HG03103 (cell line): ENCODE data around the gene CENPV.
"Not testable (repeated sequence)": the region's sequence is repeated elsewhere in the genome, so short reads cannot be mapped to it uniquely, and the experiment has no call there.

Experiments
- ATAC-seq: cut with Tn5 transposase; IDR thresholded peaks from one replicate; pipeline ENCODE4 v1.9.1; 2021; ENCODE audit warnings: low read depth; ENCODE audit not compliant: unreplicated experiment

The CENPV gene

GRCh38 chr17:16319969-16320368, 33.3 kb downstream of the CENPV start:
- ATAC-seq = no peak

- ATAC-seq = no peak
Observed at GRCh38 chr17:16314859-16315258, 38.4 kb downstream of the CENPV start.

GRCh38 chr17:16314189-16314588, 39.1 kb downstream of the CENPV start:
- ATAC-seq = no peak

- ATAC-seq = no peak
Observed at GRCh38 chr17:16313139-16314090, 39.9 kb downstream of the CENPV start.

GRCh38 chr17:16312061-16312460, 41.2 kb downstream of the CENPV start:
- ATAC-seq = not testable (repeated sequence)

- no peak for ATAC-seq
Observed at GRCh38 chr17:16306211-16306610, 47.1 kb downstream of the CENPV start.

GRCh38 chr17:16304830-16305229, 48.4 kb downstream of the CENPV start:
- no peak for ATAC-seq

GRCh38 chr17:16302856-16303255, 50.4 kb downstream of the CENPV start:
- ATAC-seq = no peak

GRCh38 chr17:16301963-16302855, 51.1 kb downstream of the CENPV start:
- ATAC-seq = no peak

GRCh38 chr17:16300554-16300953, 52.7 kb downstream of the CENPV start:
- no peak for ATAC-seq

GRCh38 chr17:16298140-16298662, 55.1 kb downstream of the CENPV start:
- no peak for ATAC-seq

- no peak for ATAC-seq
Observed at GRCh38 chr17:16297367-16298139, 55.7 kb downstream of the CENPV start.

GRCh38 chr17:16296072-16296471, 57.2 kb downstream of the CENPV start:
- ATAC-seq = not testable (repeated sequence)

- no peak for ATAC-seq
Observed at GRCh38 chr17:16294560-16294959, 58.7 kb downstream of the CENPV start.

- no peak for ATAC-seq
Observed at GRCh38 chr17:16293931-16294330, 59.3 kb downstream of the CENPV start.
